ENCODE measurements around the gene ADGRA1.

The ADGRA1 gene

DNA sequence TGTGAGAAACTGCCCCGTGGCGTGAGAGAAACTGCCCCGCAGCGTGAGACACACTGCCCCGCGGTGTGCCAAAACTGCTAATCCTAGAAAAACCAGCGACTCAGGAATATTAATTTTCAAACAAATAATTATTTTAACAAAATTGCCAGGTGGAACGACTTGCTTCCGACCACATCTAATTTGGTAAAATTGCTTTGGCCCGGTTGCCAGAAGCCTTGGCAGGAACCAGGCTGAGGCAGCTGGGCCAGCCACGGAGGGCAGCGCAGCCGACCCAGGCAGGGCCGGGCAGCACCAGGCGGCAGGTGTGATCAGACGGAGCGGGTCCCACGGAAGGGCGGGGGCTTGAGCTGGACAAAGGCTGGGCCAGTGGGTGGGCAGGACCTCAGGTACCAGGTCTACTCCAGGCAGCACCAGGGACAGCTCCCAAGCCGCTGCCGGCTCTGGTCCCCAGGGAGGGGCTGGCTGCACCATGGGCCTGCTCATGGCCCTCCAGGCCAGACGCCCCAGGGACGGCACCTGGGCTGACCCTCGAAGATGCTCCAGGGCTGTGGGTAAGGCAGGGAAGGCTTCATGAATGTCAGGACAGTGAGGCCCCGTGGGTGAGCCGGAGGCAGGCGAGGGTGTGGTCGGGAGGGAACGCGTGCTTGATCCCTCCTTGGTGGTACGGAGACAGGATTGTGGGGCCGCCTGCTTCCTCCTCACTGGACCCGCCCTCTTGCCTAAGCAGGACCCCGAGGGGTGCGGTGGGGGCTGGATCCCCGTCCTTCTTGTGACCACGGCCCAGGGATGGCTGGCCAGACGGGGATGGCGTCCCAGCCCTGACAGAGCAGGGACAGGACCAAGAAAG lies 7.7 kb upstream of the ADGRA1 start:
- DNase-seq = no peak

DNA sequence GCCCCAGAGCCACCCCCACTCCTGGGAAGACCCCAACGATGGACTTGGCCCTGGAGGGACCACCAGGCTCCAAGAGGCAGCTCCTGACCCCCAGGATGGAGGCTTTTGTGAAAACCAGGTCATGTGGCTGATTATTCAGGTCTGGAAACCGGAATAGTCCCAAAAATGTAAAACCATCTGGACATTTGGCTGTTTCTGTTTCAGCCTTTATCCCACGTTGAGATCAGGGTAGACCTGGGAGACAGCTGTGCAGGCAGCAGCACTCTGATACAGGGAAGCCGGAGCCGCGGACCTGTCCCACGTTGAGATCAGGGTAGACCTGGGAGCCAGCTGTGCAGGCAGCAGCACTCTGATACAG lies 7.1 kb upstream of the ADGRA1 start:
- DNase-seq = no peak

DNA sequence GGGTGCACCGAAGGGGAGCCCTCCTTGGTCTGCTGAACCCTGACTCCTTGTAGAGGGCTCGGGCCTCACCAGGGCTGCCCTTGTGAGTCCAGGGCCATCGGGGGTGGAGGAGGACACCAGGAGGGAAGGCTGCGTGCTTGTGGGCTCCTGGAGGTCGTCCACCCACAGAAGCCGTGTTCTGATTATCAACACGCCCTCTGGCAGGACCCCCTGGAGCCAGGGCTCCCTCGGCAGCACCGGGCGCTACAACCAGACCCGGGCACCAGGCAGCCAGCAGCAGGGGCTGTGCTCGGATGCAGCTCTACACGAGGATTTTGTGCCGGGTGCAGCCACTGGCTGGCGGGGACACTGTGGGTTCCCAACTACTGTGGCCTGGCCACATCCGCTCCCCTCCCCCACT lies 6.1 kb upstream of the ADGRA1 start:
- DNase-seq = no peak

GRCh38 chr10:133082685-133083421 lies 4.9 kb upstream of the ADGRA1 start:
- DNase-seq = no peak

DNA sequence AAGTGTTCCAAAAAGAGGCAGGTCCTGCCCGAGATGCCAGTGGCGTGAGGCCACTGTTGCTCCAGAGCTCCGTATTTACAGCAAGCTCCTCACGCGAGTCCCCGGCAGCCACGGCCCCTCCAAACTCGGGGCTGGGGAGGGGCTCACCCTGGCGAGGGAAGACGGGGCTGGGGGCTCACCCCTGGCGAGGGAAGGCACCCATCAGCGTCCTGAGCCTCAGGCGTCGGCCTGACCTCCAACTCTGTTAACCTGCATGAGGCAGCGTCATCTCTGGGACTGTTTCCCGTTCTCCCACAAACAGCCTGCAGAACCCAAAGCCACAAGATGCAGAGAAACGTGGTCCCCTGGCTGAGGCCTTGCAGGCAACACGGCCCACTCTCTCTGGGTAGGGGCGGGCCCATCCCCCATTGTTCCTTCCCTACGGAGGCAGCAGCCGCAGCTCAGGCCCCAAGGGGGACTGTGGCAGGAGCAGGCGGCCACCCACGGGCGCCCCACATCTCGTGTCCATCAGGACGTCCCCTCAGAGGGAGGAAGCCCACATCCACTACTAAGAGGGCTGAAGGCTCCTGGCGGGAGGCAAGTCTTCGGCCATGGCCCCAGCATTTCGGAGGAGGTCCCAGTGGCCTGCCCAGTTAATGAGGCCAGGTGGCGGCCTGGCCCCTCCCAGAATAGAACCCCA lies 4.2 kb upstream of the ADGRA1 start:
- DNase-seq = no peak

DNA sequence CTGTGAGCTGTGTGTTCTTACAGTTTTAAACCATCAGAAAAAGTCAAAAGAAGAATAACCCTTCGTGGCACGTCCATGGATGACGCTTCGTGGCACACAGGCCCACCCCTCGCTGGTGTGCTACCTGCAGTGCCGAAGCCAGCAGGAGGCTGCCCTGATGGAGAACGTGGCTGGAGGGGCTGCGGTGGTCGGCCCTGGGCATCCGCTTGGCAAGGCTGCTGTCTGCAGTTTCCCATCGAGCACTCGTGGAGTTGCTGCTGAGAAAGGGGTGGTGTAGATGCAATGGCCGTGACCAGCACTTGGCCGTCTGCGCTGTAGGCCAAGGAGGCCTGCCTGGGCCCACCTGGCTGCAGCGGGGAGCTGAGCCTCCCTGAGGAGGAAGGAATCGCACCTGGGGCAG lies 3.2 kb upstream of the ADGRA1 start:
- no peak for DNase-seq

DNA sequence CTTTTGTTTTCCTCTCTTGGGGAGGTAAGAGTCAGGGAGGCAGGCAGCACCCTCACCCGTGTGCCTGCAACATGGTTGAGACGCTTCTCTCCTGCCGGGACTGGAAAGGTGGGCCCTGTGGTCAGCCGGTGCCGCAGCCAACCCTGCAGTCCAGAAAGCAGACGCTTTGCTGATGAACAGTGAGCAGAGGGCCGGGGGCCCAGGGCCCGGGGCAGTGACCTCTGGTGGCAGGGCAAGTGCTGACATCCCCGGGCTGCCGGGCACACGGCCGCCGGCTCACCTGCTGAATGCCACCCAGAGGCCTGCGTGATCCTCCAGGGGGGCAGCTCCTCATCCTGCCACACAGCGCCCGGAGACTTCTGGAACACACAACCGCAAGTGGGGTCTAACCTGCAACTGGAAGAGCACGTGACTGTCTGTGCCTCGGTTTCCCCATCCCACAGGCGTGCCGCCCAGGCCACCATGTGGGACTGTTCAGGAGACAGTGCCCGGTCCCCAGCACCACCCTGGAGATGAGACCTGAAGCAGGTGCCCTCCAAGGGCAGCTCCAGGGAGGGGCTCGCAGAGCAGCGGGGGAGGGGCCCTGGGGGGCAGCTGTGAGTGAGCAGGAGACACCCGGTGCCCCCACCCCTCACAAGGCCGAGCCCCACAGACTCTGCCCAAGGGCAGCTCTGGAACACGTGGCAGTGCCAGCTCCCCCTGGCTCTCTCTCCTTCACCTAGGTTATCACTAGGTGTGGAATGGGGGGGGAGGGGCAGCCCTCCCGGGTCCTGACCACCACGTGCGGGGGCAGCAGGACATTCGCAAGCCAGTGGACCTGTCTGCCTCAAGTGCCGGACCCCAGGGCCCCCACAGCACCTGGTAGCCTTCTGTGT lies 2.2 kb upstream of the ADGRA1 start:
- no peak for DNase-seq

DNA sequence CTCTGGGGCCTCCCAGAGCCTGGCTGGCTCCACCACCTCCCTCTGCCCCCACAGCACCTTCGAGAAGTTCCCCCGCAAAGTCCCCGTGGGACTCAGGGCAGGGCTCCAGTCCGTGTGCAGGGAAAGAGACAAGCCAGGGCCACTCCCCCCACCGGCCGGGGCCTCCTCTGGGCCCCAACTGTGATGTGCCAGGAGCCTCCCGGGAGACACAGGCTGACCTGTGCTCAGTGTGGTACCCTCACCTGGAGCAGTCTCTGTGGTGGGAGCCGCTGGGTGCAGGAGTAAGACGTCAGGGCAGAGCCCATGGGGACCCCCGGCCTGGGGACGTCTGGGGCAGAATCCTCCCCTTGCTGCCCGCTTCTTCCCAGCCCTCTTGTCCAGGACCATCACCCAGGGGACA lies 1.5 kb upstream of the ADGRA1 start:
- DNase-seq = no peak

GRCh38 chr10:133087045-133087678 lies 562 bp upstream of the ADGRA1 start:
- DNase-seq = no peak

GRCh38 chr10:133088179-133088955 lies 643 bp downstream of the ADGRA1 start:
- DNase-seq = no peak

- DNase-seq = no peak
Observed at GRCh38 chr10:133088956-133089800, 1.5 kb downstream of the ADGRA1 start.

- no peak for DNase-seq
Observed at GRCh38 chr10:133090101-133090500, 2.4 kb downstream of the ADGRA1 start.

GRCh38 chr10:133090654-133091053 lies 2.9 kb downstream of the ADGRA1 start:
- DNase-seq = no peak

DNA sequence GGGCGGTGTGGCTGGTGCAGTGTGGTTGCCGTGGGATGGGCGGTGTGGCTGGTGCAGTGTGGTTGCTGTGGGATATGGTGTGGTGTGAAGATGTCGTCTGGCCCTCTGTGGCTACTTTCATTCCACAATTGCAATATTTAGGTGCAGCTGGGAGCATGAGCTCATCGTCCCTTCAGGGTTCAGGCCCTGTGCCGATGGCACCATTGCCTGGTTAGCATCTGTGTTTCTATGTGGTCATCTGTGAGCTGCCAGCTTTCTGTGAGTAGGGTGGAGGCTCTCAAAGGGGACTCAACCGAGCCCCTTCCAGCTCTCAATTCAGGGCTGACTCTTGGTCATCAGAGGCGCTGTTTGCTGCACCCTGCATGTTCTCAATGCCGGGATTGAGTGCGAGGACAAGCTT lies 3.6 kb downstream of the ADGRA1 start:
- DNase-seq = no peak

- no peak for DNase-seq
Observed at GRCh38 chr10:133093291-133093690, 5.6 kb downstream of the ADGRA1 start.

DNA sequence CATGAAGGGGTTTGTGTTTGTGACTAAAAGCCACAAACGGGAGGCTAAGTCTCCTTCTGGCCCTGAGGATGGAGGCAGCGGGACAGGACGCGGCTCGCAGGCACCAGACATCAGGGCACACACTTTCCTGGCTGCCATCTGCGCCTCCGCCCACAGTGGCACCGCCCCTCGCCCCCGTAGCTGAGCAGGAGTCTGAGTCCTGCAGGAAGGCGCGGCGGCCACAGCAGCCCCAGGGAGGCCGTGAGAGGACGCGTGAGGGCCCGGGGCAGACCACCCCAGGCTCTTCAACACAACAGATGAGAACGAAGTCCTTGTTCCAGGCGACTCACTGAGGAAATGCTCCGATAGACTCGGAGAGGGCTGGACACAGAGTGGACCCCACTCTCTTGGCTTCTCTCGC lies 6.6 kb downstream of the ADGRA1 start:
- DNase-seq = no peak

DNA sequence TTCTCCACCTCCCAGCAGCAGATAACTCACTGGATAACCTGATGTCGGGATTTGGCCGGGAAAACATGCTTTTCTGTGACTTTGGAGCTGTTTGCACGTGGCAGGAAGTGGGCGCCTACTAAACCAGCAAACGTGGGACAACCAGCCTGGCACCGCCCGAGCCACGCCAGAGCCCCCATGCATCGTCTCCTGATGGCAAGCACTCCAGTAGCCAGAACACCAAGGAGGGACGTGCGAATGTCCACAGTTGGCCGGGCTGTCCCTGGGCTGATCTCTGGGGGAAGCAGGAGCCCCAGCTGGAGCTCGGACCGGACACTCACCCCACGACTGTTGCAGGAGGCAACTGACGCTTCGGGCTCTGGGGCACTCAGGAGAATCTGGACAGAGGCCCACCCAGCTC lies 7.1 kb downstream of the ADGRA1 start:
- no peak for DNase-seq

DNA sequence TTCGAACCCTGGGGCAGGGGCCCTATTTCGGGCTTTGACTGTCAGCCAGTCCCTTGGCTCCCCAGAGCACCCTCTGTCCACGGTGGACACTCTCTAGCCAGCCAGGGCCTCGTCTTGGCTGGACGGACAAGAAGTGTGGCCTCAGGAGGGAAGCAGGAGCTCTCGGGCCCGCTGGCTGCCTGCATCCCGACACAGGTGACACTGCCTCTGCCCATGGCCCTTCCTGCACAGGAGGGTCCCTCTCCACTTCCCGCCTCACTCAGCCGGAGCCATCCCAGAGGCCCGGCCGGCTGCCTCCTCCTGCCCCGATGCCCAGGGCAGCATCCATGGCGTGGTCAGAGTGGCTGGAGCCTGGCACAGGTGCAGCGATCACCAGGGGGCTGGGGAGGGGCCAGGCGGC lies 7.9 kb downstream of the ADGRA1 start:
- DNase-seq = no peak

DNA sequence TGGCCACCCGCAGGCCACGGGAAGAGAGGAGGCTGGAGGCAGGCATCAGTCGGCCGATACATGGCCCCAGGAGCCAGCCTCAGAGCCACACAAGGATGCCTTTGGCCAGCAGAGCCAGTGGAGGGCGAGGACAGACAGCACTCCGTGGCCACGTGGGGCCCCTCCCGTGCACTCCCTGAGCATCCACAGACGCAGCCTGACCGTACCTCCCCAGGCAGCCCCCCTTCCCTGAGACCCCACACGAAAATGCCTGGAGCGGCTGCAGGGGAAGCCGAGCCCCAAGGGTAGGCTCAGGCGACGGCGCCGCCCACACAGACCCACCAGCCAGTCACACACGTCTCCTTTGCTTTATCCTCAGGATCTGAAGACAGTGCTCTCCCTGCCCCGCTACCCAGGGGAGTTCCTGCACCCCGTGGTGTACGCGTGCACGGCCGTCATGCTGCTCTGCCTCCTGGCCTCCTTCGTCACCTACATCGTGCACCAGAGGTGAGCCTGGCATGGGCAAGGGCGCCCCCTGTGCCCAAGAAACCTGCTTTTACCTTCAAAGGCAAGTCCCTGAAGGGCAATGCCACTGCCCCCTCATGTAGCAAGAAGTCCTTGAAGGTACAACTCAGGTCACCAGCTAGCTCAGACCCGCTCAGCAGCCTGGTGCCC lies 9.0 kb downstream of the ADGRA1 start:
- DNase-seq = no peak

DNA sequence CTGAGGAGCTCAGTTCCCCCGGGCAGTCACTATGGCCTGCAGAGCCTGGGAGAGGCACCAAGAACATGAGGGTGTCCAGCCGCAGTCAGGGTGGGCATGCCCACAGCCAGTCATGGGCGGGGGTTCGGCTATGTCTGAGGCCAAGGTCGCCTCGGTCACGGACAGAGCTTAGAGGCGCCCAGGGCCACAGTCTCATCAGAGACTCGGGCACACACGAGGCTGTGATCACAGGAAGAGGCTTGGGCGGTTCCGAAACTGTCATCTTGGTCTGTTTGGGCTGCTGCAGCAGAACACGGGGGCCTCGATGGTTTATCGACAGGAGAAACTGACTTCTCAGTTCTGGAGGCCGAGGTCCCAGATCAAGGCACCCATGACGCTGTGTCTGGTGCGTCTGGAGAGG lies 9.7 kb downstream of the ADGRA1 start:
- no peak for DNase-seq

Measured in NCI-H187 treated with DMSO at 0.1 percent for 48 hours (cell line).